ENCODE measurements around the gene MTIF3. TPM values are rescaled to one million over a fixed set of nuclear protein-coding genes. Genes with fewer than 3 reads are reported as not detected.

Gene MTIF3, protein sequence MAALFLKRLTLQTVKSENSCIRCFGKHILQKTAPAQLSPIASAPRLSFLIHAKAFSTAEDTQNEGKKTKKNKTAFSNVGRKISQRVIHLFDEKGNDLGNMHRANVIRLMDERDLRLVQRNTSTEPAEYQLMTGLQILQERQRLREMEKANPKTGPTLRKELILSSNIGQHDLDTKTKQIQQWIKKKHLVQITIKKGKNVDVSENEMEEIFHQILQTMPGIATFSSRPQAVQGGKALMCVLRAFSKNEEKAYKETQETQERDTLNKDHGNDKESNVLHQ
- 31.6 and 32.3 TPM in 2 replicates for total RNA-seq (2021)
- long read RNA-seq, transcript MTIF3-202 (5 exons, 1,005 nt), result major isoform, 38 of 61 reads
- long read RNA-seq, partial matches to known transcripts, result 5 of 61 reads
- long read RNA-seq, other reads (novel, unspliced or antisense), result 14 of 61 reads

DNA sequence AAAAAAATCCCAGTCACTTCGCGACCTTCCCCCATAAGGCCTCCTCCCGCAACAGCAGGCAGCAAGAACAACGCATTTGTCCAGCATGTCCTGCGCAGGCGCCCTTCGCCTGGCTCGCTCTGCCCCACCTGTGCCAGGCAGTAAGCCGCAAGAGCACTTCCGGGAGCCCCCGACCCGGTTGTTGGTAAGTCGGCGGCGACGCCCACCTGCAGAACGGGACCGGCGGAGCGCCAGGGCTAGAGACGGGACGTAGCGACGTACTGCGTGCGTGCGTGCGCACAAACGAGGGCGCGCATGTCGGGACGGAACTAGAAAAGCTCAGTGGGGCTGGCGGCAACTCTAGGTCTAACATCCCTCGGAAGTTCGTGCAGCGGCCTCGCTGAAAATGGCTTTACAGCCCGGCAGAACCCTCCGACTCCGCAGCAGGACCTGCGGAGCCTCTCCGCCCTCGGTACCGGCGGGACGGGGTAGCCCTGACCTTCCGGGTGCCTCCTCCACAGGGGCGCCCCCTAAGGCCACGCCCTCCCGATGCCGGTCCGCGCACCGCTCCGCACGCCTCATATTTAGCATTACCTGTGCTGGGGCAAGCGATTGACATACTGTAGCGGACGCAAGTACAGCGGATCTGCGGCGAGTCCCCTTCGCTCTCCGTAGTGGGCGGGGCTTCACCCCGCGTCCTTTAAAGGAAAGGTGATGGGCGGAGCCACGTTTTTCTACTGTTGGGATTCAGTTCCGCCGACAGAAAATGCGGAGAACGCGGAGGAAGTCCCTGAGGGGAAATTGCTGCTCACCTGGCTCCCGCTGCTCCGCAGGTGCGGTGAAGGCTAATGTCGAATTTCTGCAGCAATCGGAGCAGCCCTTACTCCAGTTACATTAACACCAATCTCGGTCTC is at the start of gene MTIF3:
MTIF3 (minus strand) TSS at position 629 of the 893 bp plus-strand sequence. CDS start 10,116 bp downstream, outside the sequence.
- H3K4me3 Mint-ChIP-seq, result peak within 1 kb of the TSS; percentile 85 to 92

More for the DNA sequence above, at the start of gene MTIF3:
- Histone ChIP-seq H3K4me2 (ENCODE audit: insufficient read depth, insufficient read length, low read length) (peak within 1 kb of the TSS; percentile 86), H3K14ac (ENCODE audit: insufficient read depth, low read length) (peak within 1 kb of the TSS; percentile 36; the same call in 1 of the 2 replicates), H3K4ac (ENCODE audit: low read depth, low read length) (no peak within 1 kb of the TSS), H4K91ac (ENCODE audit: insufficient read length, low read depth, low read length) (no peak within 1 kb of the TSS), H3K9ac (ENCODE audit: extremely low read depth, insufficient read length, low read length) (peak within 1 kb of the TSS; percentile 50), H3K18ac (ENCODE audit: insufficient read length, low read depth, low read length) (peak within 1 kb of the TSS; percentile 55), H3K4me1 (ENCODE audit: insufficient read depth, low read length) (no peaks in the 10 kb centered on the region; the same call in none of the 2 replicates), H2BK5ac (ENCODE audit: insufficient read length, low read length) (no peak within 1 kb of the TSS), H2AK5ac (ENCODE audit: insufficient read length, low read length) (no peak within 1 kb of the TSS), H3K23ac (ENCODE audit: insufficient read length, low read depth, low read length) (no peak within 1 kb of the TSS), H4K20me1 (ENCODE audit: control insufficient read depth, insufficient read depth, insufficient read length) (no peaks in the 10 kb centered on the region), H3K79me2 (ENCODE audit: insufficient read depth, low read length) (peaks cover 3% of the 10 kb centered on the region; the same call in 1 of the 2 replicates), H3K27me3 (ENCODE audit: insufficient read depth, low read length) (no peaks in the 10 kb centered on the region), H3K9me3 (ENCODE audit: control insufficient read depth, low read depth, low read length) (no peaks in the 10 kb centered on the region), H2BK15ac (ENCODE audit: low read depth, low read length) (no peak within 1 kb of the TSS), H3K27ac (ENCODE audit: insufficient read length, low read depth, low read length) (peak within 1 kb of the TSS; percentile 42), H4K5ac (ENCODE audit: insufficient read length, low read depth, low read length) (no peak within 1 kb of the TSS), H2BK12ac (ENCODE audit: insufficient read length, low read depth, low read length) (no peak within 1 kb of the TSS), H4K8ac (replicated peaks; ENCODE audit: insufficient read length, low read depth, low read length) (no peak within 1 kb of the TSS), H2AFZ (ENCODE audit: low read length) (no peak within 1 kb of the TSS), H2BK120ac (ENCODE audit: low read depth, low read length, poor library complexity, severe bottlenecking) (peak within 1 kb of the TSS; percentile 50), H3K79me1 (ENCODE audit: insufficient read depth, low read depth, low read length, poor library complexity, severe bottlenecking) (peaks cover 3% of the 10 kb centered on the region), H3K23me2 (ENCODE audit: insufficient read length, low read depth, low read length, poor library complexity, severe bottlenecking) (peaks cover 11% of the 10 kb centered on the region), H2BK20ac (ENCODE audit: low read depth, low read length, poor library complexity, severe bottlenecking) (no peak within 1 kb of the TSS), H3T11ph (ENCODE audit: low read length) (no peak within 1 kb of the TSS), H3K56ac (ENCODE audit: insufficient read length, low read depth, low read length) (no peak within 1 kb of the TSS)
- H3K9me3 Mint-ChIP-seq, result no peaks in the 10 kb centered on the region
- TF ChIP-seq, protein P1, sequence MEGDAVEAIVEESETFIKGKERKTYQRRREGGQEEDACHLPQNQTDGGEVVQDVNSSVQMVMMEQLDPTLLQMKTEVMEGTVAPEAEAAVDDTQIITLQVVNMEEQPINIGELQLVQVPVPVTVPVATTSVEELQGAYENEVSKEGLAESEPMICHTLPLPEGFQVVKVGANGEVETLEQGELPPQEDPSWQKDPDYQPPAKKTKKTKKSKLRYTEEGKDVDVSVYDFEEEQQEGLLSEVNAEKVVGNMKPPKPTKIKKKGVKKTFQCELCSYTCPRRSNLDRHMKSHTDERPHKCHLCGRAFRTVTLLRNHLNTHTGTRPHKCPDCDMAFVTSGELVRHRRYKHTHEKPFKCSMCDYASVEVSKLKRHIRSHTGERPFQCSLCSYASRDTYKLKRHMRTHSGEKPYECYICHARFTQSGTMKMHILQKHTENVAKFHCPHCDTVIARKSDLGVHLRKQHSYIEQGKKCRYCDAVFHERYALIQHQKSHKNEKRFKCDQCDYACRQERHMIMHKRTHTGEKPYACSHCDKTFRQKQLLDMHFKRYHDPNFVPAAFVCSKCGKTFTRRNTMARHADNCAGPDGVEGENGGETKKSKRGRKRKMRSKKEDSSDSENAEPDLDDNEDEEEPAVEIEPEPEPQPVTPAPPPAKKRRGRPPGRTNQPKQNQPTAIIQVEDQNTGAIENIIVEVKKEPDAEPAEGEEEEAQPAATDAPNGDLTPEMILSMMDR (conservative IDR thresholded peaks at IDR 0.05), result no peak
- peak; percentile 97 for DNase-seq
- H3K4me1 Mint-ChIP-seq, result peaks cover 16 to 23% of the 10 kb centered on the region in 2 experiments
- H3K36me3 Mint-ChIP-seq (ENCODE audit: insufficient read depth in 1 of 3, low read depth in 3 of 3), result no peaks in the 10 kb centered on the region
- peaks cover 4% of the 10 kb centered on the region for H3K27me3 Mint-ChIP-seq (ENCODE audit: low read depth)
- peak within 1 kb of the TSS; percentile 91 to 95 (median 92) for H3K27ac Mint-ChIP-seq
- no CpG with 5 or more reads among the region's 81 CpGs for WGBS (ENCODE audit: extremely low coverage, insufficient read length, low lambda C conversion rate)

Data from H9 (cell line).